Measurements from ENCODE around the gene HNF1A. TPM values are rescaled to one million over a fixed set of nuclear protein-coding genes. Genes with fewer than 3 reads are reported as not detected.

Gene HNF1A
- total RNA-seq, 2 donors from 2014 or later, result 18.0 to 24.7 TPM

GRCh38 chr12:120970310-120970709 is 8.0 kb upstream of the HNF1A start:
- no peak for TF ChIP-seq CTCF (IDR thresholded peaks at IDR 0.05)
- no peaks in the 10 kb centered on the region for H3K36me3 ChIP-seq
- H3K4me3 ChIP-seq, result no peak overlapping the region
- no peaks in the 10 kb centered on the region for H3K4me1 ChIP-seq
- H3K27ac ChIP-seq, result no peak overlapping the region
- no peaks in the 10 kb centered on the region for H3K27me3 ChIP-seq
- no peak for DNase-seq
- intact Hi-C loops (cut with DNase I), result no loop called here
- no peaks in the 10 kb centered on the region for H3K9me3 ChIP-seq
- no peak overlapping the region for H3K9ac ChIP-seq (ENCODE audit: low read depth in 2 of 2, low read length in 2 of 2)

GRCh38 chr12:120971299-120972180 is 6.8 kb upstream of the HNF1A start:
- Histone ChIP-seq H3K27me3 (no peaks in the 10 kb centered on the region), H3K27ac (no peak overlapping the region), H3K36me3 (no peaks in the 10 kb centered on the region), H3K4me3 (no peak overlapping the region), H3K9me3 (no peaks in the 10 kb centered on the region), H3K4me1 (no peaks in the 10 kb centered on the region), H3K9ac (ENCODE audit: low read depth in 2 of 2, low read length in 2 of 2) (no peak overlapping the region)
- TF ChIP-seq CTCF (IDR thresholded peaks at IDR 0.05), result peak; percentile 71
- intact Hi-C loops (cut with DNase I), result no loop called here
- no peak for DNase-seq

GRCh38 chr12:120972870-120973543 is 5.3 kb upstream of the HNF1A start:
- no peak overlapping the region for H3K9ac ChIP-seq (ENCODE audit: low read depth in 2 of 2, low read length in 2 of 2)
- H3K36me3 ChIP-seq, result no peaks in the 10 kb centered on the region
- no peaks in the 10 kb centered on the region for H3K9me3 ChIP-seq
- no peak for DNase-seq
- H3K4me3 ChIP-seq, result no peak overlapping the region
- intact Hi-C loops (cut with DNase I), result no loop called here
- H3K27ac ChIP-seq, result no peak overlapping the region
- TF ChIP-seq CTCF (IDR thresholded peaks at IDR 0.05), result no peak
- H3K4me1 ChIP-seq, result no peaks in the 10 kb centered on the region
- no peaks in the 10 kb centered on the region for H3K27me3 ChIP-seq

GRCh38 chr12:120977531-120978295 is 630 bp upstream of the HNF1A start:
- Histone ChIP-seq H3K4me1 (no peaks in the 10 kb centered on the region), H3K27ac (peak overlapping the region; percentile 82), H3K36me3 (no peaks in the 10 kb centered on the region), H3K9ac (ENCODE audit: low read depth in 2 of 2, low read length in 2 of 2) (peak overlapping the region; percentile 12 to 90), H3K27me3 (no peaks in the 10 kb centered on the region), H3K4me3 (peak overlapping the region; percentile 55), H3K9me3 (no peaks in the 10 kb centered on the region)
- TF ChIP-seq CTCF (IDR thresholded peaks at IDR 0.05), result no peak
- no peak for DNase-seq
- intact Hi-C loops (cut with DNase I), result no loop called here

- Histone ChIP-seq H3K27ac (peak overlapping the region; percentile 82), H3K9ac (ENCODE audit: low read depth in 2 of 2, low read length in 2 of 2) (peak overlapping the region; percentile 80 to 90), H3K4me3 (peak overlapping the region; percentile 55), H3K9me3 (no peaks in the 10 kb centered on the region), H3K27me3 (no peaks in the 10 kb centered on the region), H3K4me1 (no peaks in the 10 kb centered on the region), H3K36me3 (no peaks in the 10 kb centered on the region)
- TF ChIP-seq CTCF (IDR thresholded peaks at IDR 0.05), result no peak
- no peak for DNase-seq
- intact Hi-C loops (cut with DNase I), result no loop called here
Measured at GRCh38 chr12:120979220-120979861, 998 bp downstream of the HNF1A start.
